ENCODE data around the gene OR8B4.

The OR8B4 gene

GRCh38 chr11:124446916-124447315 lies 22.2 kb upstream of the OR8B4 start:
- H2BK120ac ChIP-seq (ENCODE audit: low read depth, low read length) = no peak overlapping the region
- no peak overlapping the region for H3K56ac ChIP-seq (ENCODE audit: low read length)
- no peak overlapping the region for H4K5ac ChIP-seq (ENCODE audit: low read length)
- H2BK5ac ChIP-seq (ENCODE audit: low read length) = no peak overlapping the region
- no peak overlapping the region for H3K27ac ChIP-seq (ENCODE audit: low read depth, low read length)
- no peak for DNase-seq
- no peaks in the 10 kb centered on the region for H3K79me1 ChIP-seq (ENCODE audit: low read length)
- no peak overlapping the region for H3K23ac ChIP-seq (ENCODE audit: low read length)
- H3K27me3 ChIP-seq (ENCODE audit: insufficient read depth, low read length, poor library complexity) = no peaks in the 10 kb centered on the region
- WGBS (ENCODE audit: extremely low coverage, insufficient coverage, low lambda C conversion rate) = no CpG with 5 or more reads among the region's 1 CpG
- H3K4me2 ChIP-seq (ENCODE audit: low read length) = no peak overlapping the region
- H3K36me3 ChIP-seq (ENCODE audit: control insufficient read depth, insufficient read depth, low read length) = no peaks in the 10 kb centered on the region
- no peak overlapping the region for H3K18ac ChIP-seq (ENCODE audit: low read length)
- no peak overlapping the region for H3K4me3 ChIP-seq (ENCODE audit: low read length)
- no peak overlapping the region for H2BK15ac ChIP-seq (replicated peaks; ENCODE audit: low read depth)
- no peak overlapping the region for H3K4ac ChIP-seq (ENCODE audit: low read depth, low read length)
- no peaks in the 10 kb centered on the region for H3K79me2 ChIP-seq (ENCODE audit: control insufficient read depth, insufficient read depth, low read length)
- no peak overlapping the region for H3K9ac ChIP-seq (ENCODE audit: low read length)
- no peaks in the 10 kb centered on the region for H3K4me1 ChIP-seq (ENCODE audit: control insufficient read depth, low read depth, low read length)
- H4K8ac ChIP-seq (ENCODE audit: low read depth, low read length) = no peak overlapping the region
- no peak overlapping the region for H2AK5ac ChIP-seq (ENCODE audit: low read length)

- Histone ChIP-seq H2BK5ac (ENCODE audit: low read length) (no peak within 1 kb of the TSS), H3K23ac (ENCODE audit: low read length) (no peak within 1 kb of the TSS), H4K8ac (ENCODE audit: low read depth, low read length) (no peak within 1 kb of the TSS), H3K4me1 (ENCODE audit: control insufficient read depth, low read depth, low read length) (no peaks in the 10 kb centered on the region), H2AK5ac (ENCODE audit: low read length) (no peak within 1 kb of the TSS), H3K79me2 (ENCODE audit: control insufficient read depth, insufficient read depth, low read length) (no peaks in the 10 kb centered on the region), H3K18ac (ENCODE audit: low read length) (no peak within 1 kb of the TSS), H4K5ac (ENCODE audit: low read length) (no peak within 1 kb of the TSS), H3K79me1 (ENCODE audit: low read length) (no peaks in the 10 kb centered on the region), H2BK15ac (replicated peaks; ENCODE audit: low read depth) (no peak within 1 kb of the TSS), H2BK120ac (ENCODE audit: low read depth, low read length) (no peak within 1 kb of the TSS), H3K56ac (ENCODE audit: low read length) (no peak within 1 kb of the TSS), H3K36me3 (ENCODE audit: control insufficient read depth, insufficient read depth, low read length) (no peaks in the 10 kb centered on the region), H3K4ac (ENCODE audit: low read depth, low read length) (no peak within 1 kb of the TSS), H3K9ac (ENCODE audit: low read length) (no peak within 1 kb of the TSS), H3K4me2 (ENCODE audit: low read length) (no peak within 1 kb of the TSS), H3K4me3 (ENCODE audit: low read length) (no peak within 1 kb of the TSS), H3K27ac (ENCODE audit: low read depth, low read length) (no peak within 1 kb of the TSS), H3K27me3 (ENCODE audit: insufficient read depth, low read length, poor library complexity) (no peaks in the 10 kb centered on the region)
- no peak for DNase-seq
- no CpG with 5 or more reads among the region's 1 CpG for whole genome bisulfite sequencing (ENCODE audit: extremely low coverage, insufficient coverage, low lambda C conversion rate)
Observed at GRCh38 chr11:124445646-124446150, 21.0 kb upstream of the OR8B4 start, which contains the start of gene OR8B8. Gene OR8B8, minus strand, starts transcription at chr11:124445696. Its CDS starts 4,611 bp downstream, at chr11:124441085.

GRCh38 chr11:124442847-124443246 lies 18.2 kb upstream of the OR8B4 start:
- Histone ChIP-seq H4K5ac (ENCODE audit: low read length) (no peak overlapping the region), H3K56ac (ENCODE audit: low read length) (no peak overlapping the region), H3K27me3 (ENCODE audit: insufficient read depth, low read length, poor library complexity) (no peaks in the 10 kb centered on the region), H2BK120ac (ENCODE audit: low read depth, low read length) (no peak overlapping the region), H4K8ac (ENCODE audit: low read depth, low read length) (no peak overlapping the region), H3K4me2 (ENCODE audit: low read length) (no peak overlapping the region), H3K79me1 (ENCODE audit: low read length) (no peaks in the 10 kb centered on the region), H3K36me3 (ENCODE audit: control insufficient read depth, insufficient read depth, low read length) (no peaks in the 10 kb centered on the region), H2BK15ac (replicated peaks; ENCODE audit: low read depth) (no peak overlapping the region), H2AK5ac (ENCODE audit: low read length) (no peak overlapping the region), H3K23ac (ENCODE audit: low read length) (no peak overlapping the region), H3K9ac (ENCODE audit: low read length) (no peak overlapping the region), H3K27ac (ENCODE audit: low read depth, low read length) (no peak overlapping the region), H3K79me2 (ENCODE audit: control insufficient read depth, insufficient read depth, low read length) (no peaks in the 10 kb centered on the region), H3K4me1 (ENCODE audit: control insufficient read depth, low read depth, low read length) (no peaks in the 10 kb centered on the region), H2BK5ac (ENCODE audit: low read length) (no peak overlapping the region), H3K4ac (ENCODE audit: low read depth, low read length) (no peak overlapping the region), H3K4me3 (ENCODE audit: low read length) (no peak overlapping the region), H3K18ac (ENCODE audit: low read length) (no peak overlapping the region)
- WGBS (ENCODE audit: extremely low coverage, insufficient coverage, low lambda C conversion rate) = no CpG with 5 or more reads among the region's 2 CpGs
- DNase-seq = no peak

GRCh38 chr11:124442442-124442841 lies 17.8 kb upstream of the OR8B4 start:
- H3K79me1 ChIP-seq (ENCODE audit: low read length) = no peaks in the 10 kb centered on the region
- H2BK15ac ChIP-seq (replicated peaks; ENCODE audit: low read depth) = no peak overlapping the region
- H3K56ac ChIP-seq (ENCODE audit: low read length) = no peak overlapping the region
- H3K9ac ChIP-seq (ENCODE audit: low read length) = no peak overlapping the region
- no peaks in the 10 kb centered on the region for H3K4me1 ChIP-seq (ENCODE audit: control insufficient read depth, low read depth, low read length)
- H3K18ac ChIP-seq (ENCODE audit: low read length) = no peak overlapping the region
- no CpG with 5 or more reads among the region's 6 CpGs for WGBS (ENCODE audit: extremely low coverage, insufficient coverage, low lambda C conversion rate)
- peak; percentile 4 for DNase-seq
- no peak overlapping the region for H3K4me2 ChIP-seq (ENCODE audit: low read length)
- no peak overlapping the region for H2BK120ac ChIP-seq (ENCODE audit: low read depth, low read length)
- H4K5ac ChIP-seq (ENCODE audit: low read length) = no peak overlapping the region
- no peak overlapping the region for H3K4me3 ChIP-seq (ENCODE audit: low read length)
- H4K8ac ChIP-seq (ENCODE audit: low read depth, low read length) = no peak overlapping the region
- no peak overlapping the region for H2BK5ac ChIP-seq (ENCODE audit: low read length)
- no peak overlapping the region for H3K23ac ChIP-seq (ENCODE audit: low read length)
- no peak overlapping the region for H2AK5ac ChIP-seq (ENCODE audit: low read length)
- H3K36me3 ChIP-seq (ENCODE audit: control insufficient read depth, insufficient read depth, low read length) = no peaks in the 10 kb centered on the region
- H3K27ac ChIP-seq (ENCODE audit: low read depth, low read length) = no peak overlapping the region
- H3K27me3 ChIP-seq (ENCODE audit: insufficient read depth, low read length, poor library complexity) = no peaks in the 10 kb centered on the region
- H3K79me2 ChIP-seq (ENCODE audit: control insufficient read depth, insufficient read depth, low read length) = no peaks in the 10 kb centered on the region
- H3K4ac ChIP-seq (ENCODE audit: low read depth, low read length) = no peak overlapping the region

GRCh38 chr11:124441519-124441918 lies 16.8 kb upstream of the OR8B4 start:
- Histone ChIP-seq H2BK15ac (replicated peaks; ENCODE audit: low read depth) (no peak overlapping the region), H3K18ac (ENCODE audit: low read length) (no peak overlapping the region), H2AK5ac (ENCODE audit: low read length) (no peak overlapping the region), H4K5ac (ENCODE audit: low read length) (no peak overlapping the region), H3K4me1 (ENCODE audit: control insufficient read depth, low read depth, low read length) (no peaks in the 10 kb centered on the region), H3K4me3 (ENCODE audit: low read length) (no peak overlapping the region), H3K27me3 (ENCODE audit: insufficient read depth, low read length, poor library complexity) (no peaks in the 10 kb centered on the region), H3K79me2 (ENCODE audit: control insufficient read depth, insufficient read depth, low read length) (no peaks in the 10 kb centered on the region), H3K9ac (ENCODE audit: low read length) (no peak overlapping the region), H3K4me2 (ENCODE audit: low read length) (no peak overlapping the region), H2BK5ac (ENCODE audit: low read length) (no peak overlapping the region), H3K56ac (ENCODE audit: low read length) (no peak overlapping the region), H2BK120ac (ENCODE audit: low read depth, low read length) (no peak overlapping the region), H3K27ac (ENCODE audit: low read depth, low read length) (no peak overlapping the region), H3K79me1 (ENCODE audit: low read length) (no peaks in the 10 kb centered on the region), H3K4ac (ENCODE audit: low read depth, low read length) (no peak overlapping the region), H4K8ac (ENCODE audit: low read depth, low read length) (no peak overlapping the region), H3K36me3 (ENCODE audit: control insufficient read depth, insufficient read depth, low read length) (no peaks in the 10 kb centered on the region), H3K23ac (ENCODE audit: low read length) (no peak overlapping the region)
- DNase-seq = no peak
- no CpG with 5 or more reads among the region's 7 CpGs for WGBS (ENCODE audit: extremely low coverage, insufficient coverage, low lambda C conversion rate)

GRCh38 chr11:124441081-124441480 lies 16.4 kb upstream of the OR8B4 start:
- H3K4me3 ChIP-seq (ENCODE audit: low read length) = no peak overlapping the region
- no peak overlapping the region for H2BK5ac ChIP-seq (ENCODE audit: low read length)
- H3K36me3 ChIP-seq (ENCODE audit: control insufficient read depth, insufficient read depth, low read length) = no peaks in the 10 kb centered on the region
- DNase-seq = no peak
- no peak overlapping the region for H3K4me2 ChIP-seq (ENCODE audit: low read length)
- no peak overlapping the region for H3K9ac ChIP-seq (ENCODE audit: low read length)
- no peak overlapping the region for H2BK15ac ChIP-seq (replicated peaks; ENCODE audit: low read depth)
- H3K18ac ChIP-seq (ENCODE audit: low read length) = no peak overlapping the region
- H3K79me2 ChIP-seq (ENCODE audit: control insufficient read depth, insufficient read depth, low read length) = no peaks in the 10 kb centered on the region
- H3K27me3 ChIP-seq (ENCODE audit: insufficient read depth, low read length, poor library complexity) = no peaks in the 10 kb centered on the region
- no peak overlapping the region for H2AK5ac ChIP-seq (ENCODE audit: low read length)
- H3K4me1 ChIP-seq (ENCODE audit: control insufficient read depth, low read depth, low read length) = no peaks in the 10 kb centered on the region
- H3K56ac ChIP-seq (ENCODE audit: low read length) = no peak overlapping the region
- H3K27ac ChIP-seq (ENCODE audit: low read depth, low read length) = no peak overlapping the region
- H3K4ac ChIP-seq (ENCODE audit: low read depth, low read length) = no peak overlapping the region
- H3K23ac ChIP-seq (ENCODE audit: low read length) = no peak overlapping the region
- WGBS (ENCODE audit: extremely low coverage, insufficient coverage, low lambda C conversion rate) = no CpG with 5 or more reads among the region's 5 CpGs
- no peak overlapping the region for H2BK120ac ChIP-seq (ENCODE audit: low read depth, low read length)
- H4K8ac ChIP-seq (ENCODE audit: low read depth, low read length) = no peak overlapping the region
- no peak overlapping the region for H4K5ac ChIP-seq (ENCODE audit: low read length)
- no peaks in the 10 kb centered on the region for H3K79me1 ChIP-seq (ENCODE audit: low read length)
